Keratinocyte (primary cell): ENCODE data around the gene OR8H1.

Experiments
- CTCF ChIP-seq, 3 experiments: IDR thresholded peaks in 1 of 3; conservative IDR thresholded peaks in 1 of 3; optimal IDR thresholded peaks in 1 of 3; 2 replicates in 2 of 3; 3 replicates in 1 of 3; pipeline versions ENCODE3 to v1.5.1; 2011; ENCODE audit warnings: low read length in 3 of 3, mild to moderate bottlenecking in 3 of 3, moderate library complexity in 2 of 3, control low read depth in 1 of 3, inconsistent platforms in 1 of 3; ENCODE audit not compliant: insufficient read depth in 2 of 3; ENCODE audit errors: extremely low read depth in 1 of 3
- EZH2 ChIP-seq: IDR thresholded peaks from one replicate; pipeline ENCODE4 v1.6.1; 2012; ENCODE audit warnings: inconsistent platforms, mild to moderate bottlenecking, low read length, moderate library complexity

- TF ChIP-seq EZH2 (no peak), CTCF (optimal IDR thresholded peaks at IDR 0.05 in 1 of 3, IDR thresholded peaks at IDR 0.05 in 1 of 3, conservative IDR thresholded peaks at IDR 0.05 in 1 of 3; ENCODE audit: extremely low read depth in 1 of 3, insufficient read depth in 2 of 3, low read length in 3 of 3) (no peak)
Observed at GRCh38 chr11:56251954-56252353, 40.1 kb downstream of the OR8H1 start, which contains the start of gene OR5T3.
